Stimulated activated CD4-positive, alpha-beta T cell treated with anti-CD3 and anti-CD28 coated beads, Interleukin-2, amount 100 ng/mL, for 48 hours (primary cell): ENCODE measurements around the gene INTS11.

ENCODE experiments used
- DNase-seq, 2 donors: peaks; one replicate each; pipeline ENCODE4 v3.0.0-alpha.2; 2020

Gene INTS11

GRCh38 chr1:1310476-1311053, 13.9 kb downstream of the INTS11 start:
- no peak for DNase-seq

DNA sequence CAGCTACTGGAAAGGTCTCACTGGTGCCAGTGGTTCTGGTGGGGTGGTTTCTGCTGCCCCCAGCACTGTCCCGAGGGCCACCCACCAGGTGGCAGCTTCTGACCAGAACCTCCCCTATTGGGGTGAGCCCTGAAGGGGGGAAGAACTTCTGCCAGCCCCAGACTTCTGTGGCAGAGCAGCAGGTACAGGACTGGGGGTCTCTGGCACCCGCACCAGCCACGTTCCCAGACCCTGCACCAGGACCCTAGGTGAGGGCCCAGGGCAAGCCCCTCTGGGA, 14.4 kb downstream of the INTS11 start:
- no peak for DNase-seq

GRCh38 chr1:1309251-1310108, 15.0 kb downstream of the INTS11 start:
- DNase-seq: no peak

DNA sequence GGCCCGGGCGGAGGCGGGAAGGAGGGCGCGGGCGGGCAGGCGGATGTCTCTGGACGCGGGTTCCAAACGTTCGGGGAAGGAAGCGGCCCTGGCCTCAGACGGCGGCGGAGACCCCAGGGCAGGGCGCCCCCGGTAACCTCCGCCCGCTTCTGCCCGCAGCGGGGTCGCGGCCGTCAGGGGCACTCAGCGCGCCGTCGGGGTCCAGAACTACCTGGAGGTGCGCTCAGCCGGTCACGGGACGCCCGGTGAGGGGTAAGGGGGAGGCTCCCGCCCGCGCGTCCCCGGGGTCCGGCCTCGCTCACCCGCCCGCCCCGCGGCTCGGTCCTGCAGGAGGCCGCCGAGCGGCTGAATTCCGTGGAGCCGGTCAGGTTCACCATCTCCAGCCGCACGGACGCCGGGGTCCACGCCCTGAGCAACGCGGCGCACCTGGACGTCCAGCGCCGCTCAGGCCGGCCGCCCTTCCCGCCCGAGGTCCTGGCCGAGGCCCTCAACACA, 15.7 kb downstream of the INTS11 start:
- DNase-seq: no peak

DNA sequence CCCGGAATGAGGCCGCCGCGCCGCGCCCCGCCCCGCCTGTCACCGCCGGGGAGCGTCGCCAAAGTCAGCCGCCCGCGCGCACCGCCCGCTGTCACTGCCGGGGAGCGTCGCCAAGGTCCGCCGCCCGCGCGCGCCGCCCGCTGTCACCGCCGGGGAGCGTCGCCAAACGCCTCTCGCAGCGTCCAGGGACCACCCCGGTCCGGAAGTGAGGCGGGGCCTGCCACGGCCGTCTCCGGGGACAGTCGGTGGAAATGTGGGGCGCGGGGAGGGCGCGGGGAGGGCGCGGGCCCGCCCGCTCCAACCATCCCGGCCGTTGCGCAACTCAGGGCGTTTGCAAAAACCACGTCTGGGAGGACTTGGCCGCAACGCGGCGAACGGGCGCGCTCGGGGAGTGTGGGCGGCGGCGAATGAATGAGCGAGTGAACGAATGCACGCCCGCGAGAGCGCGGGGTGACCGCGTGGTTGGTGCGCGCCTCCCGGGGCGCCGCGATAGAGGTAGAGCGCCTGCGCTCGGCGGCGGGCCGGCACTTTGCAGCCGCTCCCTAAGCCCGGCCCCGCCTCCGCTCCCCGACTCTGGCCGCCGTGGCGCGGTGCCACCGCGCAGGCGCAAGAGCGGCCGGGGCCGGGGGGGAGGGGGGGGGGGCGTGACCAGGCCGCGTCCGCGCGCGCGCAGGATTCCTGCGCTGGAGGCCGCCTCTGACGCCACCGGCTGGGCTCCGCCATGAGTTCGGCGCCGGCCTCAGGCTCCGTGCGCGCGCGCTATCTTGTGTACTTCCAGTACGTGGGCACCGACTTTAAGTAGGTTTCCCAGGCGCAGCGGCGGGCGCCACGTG, 16.3 kb downstream of the INTS11 start, which contains the start of the genes ACAP3 and PUSL1:
Gene ACAP3 (minus strand): TSS at position 8 of the 833 bp plus-strand sequence. CDS start 115 bp downstream, outside the sequence.
Gene PUSL1 (plus strand): TSS at position 675 of the 833 bp plus-strand sequence. CDS start 47 bp downstream, at position 722.
- DNase-seq: peak; percentile 77 to 88

- no peak for DNase-seq
Observed at GRCh38 chr1:1307261-1307922, 17.1 kb downstream of the INTS11 start.

DNA sequence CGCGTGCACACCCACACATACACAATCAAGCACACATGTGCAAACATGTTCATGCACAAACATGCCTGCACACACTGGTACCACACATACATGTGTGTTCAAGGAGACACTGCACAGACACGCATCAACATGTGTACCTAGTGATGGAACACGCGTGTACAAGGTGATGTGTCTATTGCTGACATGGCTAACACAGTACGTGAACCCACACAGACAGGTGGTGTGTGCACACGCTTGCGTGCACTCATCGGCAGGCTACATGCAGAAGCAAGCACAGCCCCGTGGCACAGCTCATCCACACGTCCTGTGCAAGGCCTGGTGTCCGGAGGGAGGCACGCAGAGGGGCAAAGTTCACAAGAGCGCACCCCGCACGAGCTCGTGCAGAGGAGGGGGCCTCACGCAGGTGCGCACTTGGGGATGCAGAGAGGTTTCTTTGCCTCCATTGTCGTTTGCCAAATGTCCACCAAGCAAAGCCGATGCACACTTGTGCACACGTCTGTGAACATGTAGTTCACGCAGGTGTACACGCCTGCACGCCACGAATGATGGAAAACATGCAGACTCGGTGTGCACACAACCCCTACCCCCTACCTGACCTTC, 17.7 kb downstream of the INTS11 start:
- no peak for DNase-seq

GRCh38 chr1:1306070-1306660, 18.3 kb downstream of the INTS11 start:
- no peak for DNase-seq

- no peak for DNase-seq
Observed at GRCh38 chr1:1305300-1306069, 19.0 kb downstream of the INTS11 start.

- no peak for DNase-seq
Observed at GRCh38 chr1:1304331-1305299, 19.8 kb downstream of the INTS11 start.

- no peak for DNase-seq
Observed at GRCh38 chr1:1303736-1304135, 20.7 kb downstream of the INTS11 start.

DNA sequence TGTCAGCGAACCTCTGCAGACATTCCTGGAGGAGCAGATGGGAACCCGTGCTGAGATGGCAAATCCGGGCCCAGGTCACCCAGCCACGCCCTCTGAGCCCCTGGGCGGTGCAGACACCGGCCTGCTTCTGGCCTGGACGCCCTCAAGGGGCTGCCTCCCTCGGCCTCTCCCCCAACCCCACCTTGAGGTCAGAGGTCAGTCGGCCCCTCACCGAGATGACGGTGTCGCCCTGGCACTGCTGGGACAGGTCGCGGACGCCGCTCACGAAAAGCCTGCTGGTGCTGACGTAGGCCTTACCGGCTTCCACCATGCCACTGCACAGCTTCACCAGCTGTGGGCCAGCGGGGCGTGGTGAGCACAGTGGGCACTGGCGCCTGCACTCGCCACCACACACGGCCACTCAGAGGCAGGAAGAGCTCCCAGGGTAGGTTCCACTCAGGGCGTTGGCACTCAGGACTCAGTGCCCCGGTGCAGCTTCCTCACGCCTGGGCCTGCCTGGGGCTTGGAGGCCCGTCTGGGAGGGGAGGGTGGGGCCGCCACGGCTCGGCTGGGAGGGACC, 21.4 kb downstream of the INTS11 start:
- DNase-seq: no peak

- DNase-seq: no peak
Observed at GRCh38 chr1:1302006-1302430, 22.4 kb downstream of the INTS11 start.

DNA sequence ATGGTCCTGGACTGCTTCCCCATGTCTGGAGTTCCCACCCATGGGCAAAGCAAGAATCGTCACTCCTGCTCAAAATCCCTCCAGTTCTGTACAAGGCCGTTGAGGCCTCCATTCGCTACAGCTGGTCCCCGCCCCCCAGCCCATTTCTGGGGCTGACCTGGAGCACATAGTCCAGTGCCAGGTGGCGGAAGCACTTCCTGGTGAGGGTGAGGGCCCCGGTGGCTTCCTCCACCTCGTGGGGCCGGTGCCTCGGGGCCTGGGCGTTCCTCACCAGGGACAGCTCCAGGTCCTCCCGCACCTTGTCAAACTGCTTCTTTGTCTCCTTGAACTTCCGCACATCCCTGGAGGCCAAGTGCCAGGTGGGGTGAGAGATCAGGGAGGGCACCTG, 24.1 kb downstream of the INTS11 start:
- DNase-seq: no peak

GRCh38 chr1:1299686-1300351, 24.6 kb downstream of the INTS11 start:
- no peak for DNase-seq

GRCh38 chr1:1298861-1299685, 25.4 kb downstream of the INTS11 start:
- no peak for DNase-seq

GRCh38 chr1:1297802-1298424, 26.5 kb downstream of the INTS11 start:
- no peak for DNase-seq
